ENCODE measurements around the gene P2RY6.

The P2RY6 gene

GRCh38 chr11:73281796-73282660 is 9.9 kb downstream of the P2RY6 start:
- DNase-seq (ENCODE audit: low read depth in 1 of 2, low spot score in 1 of 2) = no peak
- in situ Hi-C loops (cut with HindIII; ENCODE audit: low pct_unique_long_range_greater_than_20kb, low sequenced_read_pairs) = no loop called here
- no peak for TF ChIP-seq JUND (IDR thresholded peaks at IDR 0.05; ENCODE audit: low read depth)

- in situ Hi-C loops (cut with HindIII; ENCODE audit: low pct_unique_long_range_greater_than_20kb, low sequenced_read_pairs) = no loop called here
- DNase-seq (ENCODE audit: low read depth in 1 of 2, low spot score in 1 of 2) = peak in 1 of 2 experiments; percentile 72
- no peak for TF ChIP-seq JUND (IDR thresholded peaks at IDR 0.05; ENCODE audit: low read depth)
These were observed 11.3 kb downstream of the P2RY6 start for GRCh38 chr11:73283276-73284000.

GRCh38 chr11:73284106-73284505 is 12.0 kb downstream of the P2RY6 start:
- in situ Hi-C loops (cut with HindIII; ENCODE audit: low pct_unique_long_range_greater_than_20kb, low sequenced_read_pairs) = no loop called here
- DNase-seq (ENCODE audit: low read depth in 1 of 2, low spot score in 1 of 2) = no peak

GRCh38 chr11:73285721-73286120 is 13.6 kb downstream of the P2RY6 start:
- no peak for TF ChIP-seq JUND (IDR thresholded peaks at IDR 0.05; ENCODE audit: low read depth)
- DNase-seq (ENCODE audit: low read depth in 1 of 2, low spot score in 1 of 2) = no peak
- in situ Hi-C loops (cut with HindIII; ENCODE audit: low pct_unique_long_range_greater_than_20kb, low sequenced_read_pairs) = no loop called here

More at GRCh38 chr11:73284106-73284505, 12.0 kb downstream of the P2RY6 start:
- TF ChIP-seq JUND (IDR thresholded peaks at IDR 0.05; ENCODE audit: low read depth) = no peak

GRCh38 chr11:73286240-73286810 is 14.2 kb downstream of the P2RY6 start:
- in situ Hi-C loops (cut with HindIII; ENCODE audit: low pct_unique_long_range_greater_than_20kb, low sequenced_read_pairs) = no loop called here
- TF ChIP-seq JUND (IDR thresholded peaks at IDR 0.05; ENCODE audit: low read depth) = no peak
- DNase-seq (ENCODE audit: low read depth in 1 of 2, low spot score in 1 of 2) = no peak

- in situ Hi-C loops (cut with HindIII; ENCODE audit: low pct_unique_long_range_greater_than_20kb, low sequenced_read_pairs) = no loop called here
- no peak for TF ChIP-seq JUND (IDR thresholded peaks at IDR 0.05; ENCODE audit: low read depth)
- DNase-seq (ENCODE audit: low read depth in 1 of 2, low spot score in 1 of 2) = no peak
These were observed 15.4 kb downstream of the P2RY6 start for GRCh38 chr11:73287400-73288101.

- DNase-seq (ENCODE audit: low read depth in 1 of 2, low spot score in 1 of 2) = no peak
- no peak for TF ChIP-seq JUND (IDR thresholded peaks at IDR 0.05; ENCODE audit: low read depth)
- in situ Hi-C loops (cut with HindIII; ENCODE audit: low pct_unique_long_range_greater_than_20kb, low sequenced_read_pairs) = no loop called here
These were observed 16.2 kb downstream of the P2RY6 start for GRCh38 chr11:73288192-73288872.

GRCh38 chr11:73288873-73289707 is 17.0 kb downstream of the P2RY6 start:
- in situ Hi-C loops (cut with HindIII; ENCODE audit: low pct_unique_long_range_greater_than_20kb, low sequenced_read_pairs) = no loop called here
- DNase-seq (ENCODE audit: low read depth in 1 of 2, low spot score in 1 of 2) = peak; percentile 69 to 79
- TF ChIP-seq JUND (IDR thresholded peaks at IDR 0.05; ENCODE audit: low read depth) = no peak

GRCh38 chr11:73290536-73290935 is 18.4 kb downstream of the P2RY6 start:
- no peak for DNase-seq (ENCODE audit: low read depth in 1 of 2, low spot score in 1 of 2)
- TF ChIP-seq JUND (IDR thresholded peaks at IDR 0.05; ENCODE audit: low read depth) = no peak
- in situ Hi-C loops (cut with HindIII; ENCODE audit: low pct_unique_long_range_greater_than_20kb, low sequenced_read_pairs) = no loop called here

GRCh38 chr11:73291196-73291595 is 19.1 kb downstream of the P2RY6 start:
- no peak for DNase-seq (ENCODE audit: low read depth in 1 of 2, low spot score in 1 of 2)
- TF ChIP-seq JUND (IDR thresholded peaks at IDR 0.05; ENCODE audit: low read depth) = no peak
- in situ Hi-C loops (cut with HindIII; ENCODE audit: low pct_unique_long_range_greater_than_20kb, low sequenced_read_pairs) = no loop called here

Data from T47D (cell line).